Thyroid gland (tissue), 4 donors: ENCODE measurements around the gene SUCLA2.

Experiments used
- POLR2A ChIP-seq, 2 donors: fragments of 450-650 bp; IDR thresholded peaks; one replicate each; pipeline ENCODE4 v1.6.1; 2017; ENCODE audit warnings: antibody characterized with exemption in 2 of 2, mild to moderate bottlenecking in 2 of 2, moderate library complexity in 1 of 2
- TF ChIP-seq, protein P1 (sequence below), 6 experiments: fragments of 200-600 bp in 3 of 6; fragments of 450-650 bp in 3 of 6; sonication (generic) in 3 of 6; IDR thresholded peaks; one replicate each; pipeline ENCODE4 v1.5.1; 2016 to 2019; ENCODE audit warnings: antibody characterized with exemption in 6 of 6, mild to moderate bottlenecking in 2 of 6, inconsistent platforms in 1 of 6, moderate library complexity in 1 of 6

DNA sequence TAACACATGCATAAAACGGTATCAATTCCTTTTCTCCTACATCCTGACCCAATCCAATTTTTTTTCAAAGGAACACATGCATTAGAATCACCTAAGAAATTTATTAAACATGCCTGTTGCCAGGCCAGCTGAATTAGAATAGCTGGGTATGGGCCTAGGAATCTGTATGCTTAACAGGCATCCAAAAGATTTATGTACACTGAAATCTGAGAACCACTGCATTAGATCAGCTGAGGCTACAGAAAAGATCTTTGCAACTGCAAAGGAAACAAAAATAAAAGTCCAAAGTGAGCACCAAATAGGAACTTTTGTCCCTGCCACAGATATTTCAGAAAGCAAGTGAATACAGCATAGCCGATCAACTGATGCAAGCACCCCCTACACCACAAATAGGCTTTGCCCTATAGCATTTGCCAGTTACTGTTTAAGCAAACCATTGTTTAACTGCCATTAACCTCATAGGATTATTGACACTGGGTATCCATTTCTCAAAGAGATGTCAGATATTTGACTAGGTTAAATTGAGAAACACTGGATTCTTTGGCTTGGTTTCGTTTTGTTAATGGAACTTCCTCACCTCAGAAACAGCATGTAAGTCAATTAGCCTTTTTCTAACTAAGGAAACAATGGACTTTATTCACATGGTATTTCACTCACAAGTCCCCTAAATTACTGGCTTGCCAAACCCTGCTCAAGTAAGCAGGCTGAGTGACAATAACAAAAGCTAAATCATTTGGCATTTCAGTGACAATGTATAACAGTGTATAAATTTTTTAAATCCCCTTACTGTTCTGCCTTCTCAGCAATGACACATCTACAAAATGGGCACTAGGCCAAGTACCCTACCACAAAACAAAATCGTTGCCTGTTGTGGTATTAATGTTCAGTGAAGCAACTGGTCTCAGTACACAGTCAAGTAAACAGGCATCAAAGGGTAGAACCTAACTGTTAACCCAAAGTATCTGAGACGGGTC, 67.8 kb downstream of the SUCLA2 start:
- TF ChIP-seq, protein P1, sequence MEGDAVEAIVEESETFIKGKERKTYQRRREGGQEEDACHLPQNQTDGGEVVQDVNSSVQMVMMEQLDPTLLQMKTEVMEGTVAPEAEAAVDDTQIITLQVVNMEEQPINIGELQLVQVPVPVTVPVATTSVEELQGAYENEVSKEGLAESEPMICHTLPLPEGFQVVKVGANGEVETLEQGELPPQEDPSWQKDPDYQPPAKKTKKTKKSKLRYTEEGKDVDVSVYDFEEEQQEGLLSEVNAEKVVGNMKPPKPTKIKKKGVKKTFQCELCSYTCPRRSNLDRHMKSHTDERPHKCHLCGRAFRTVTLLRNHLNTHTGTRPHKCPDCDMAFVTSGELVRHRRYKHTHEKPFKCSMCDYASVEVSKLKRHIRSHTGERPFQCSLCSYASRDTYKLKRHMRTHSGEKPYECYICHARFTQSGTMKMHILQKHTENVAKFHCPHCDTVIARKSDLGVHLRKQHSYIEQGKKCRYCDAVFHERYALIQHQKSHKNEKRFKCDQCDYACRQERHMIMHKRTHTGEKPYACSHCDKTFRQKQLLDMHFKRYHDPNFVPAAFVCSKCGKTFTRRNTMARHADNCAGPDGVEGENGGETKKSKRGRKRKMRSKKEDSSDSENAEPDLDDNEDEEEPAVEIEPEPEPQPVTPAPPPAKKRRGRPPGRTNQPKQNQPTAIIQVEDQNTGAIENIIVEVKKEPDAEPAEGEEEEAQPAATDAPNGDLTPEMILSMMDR (IDR thresholded peaks at IDR 0.05), result no peak
- no peak for TF ChIP-seq POLR2A (IDR thresholded peaks at IDR 0.05)
